ENCODE results near the gene KCNK2. TPM values are rescaled to one million over a fixed set of nuclear protein-coding genes. Genes with fewer than 3 reads are reported as not detected.

Gene KCNK2
- polyA plus RNA-seq, 1 of the 3 experiments (the other 2 are of a cell fraction) = 12.2 TPM

DNA sequence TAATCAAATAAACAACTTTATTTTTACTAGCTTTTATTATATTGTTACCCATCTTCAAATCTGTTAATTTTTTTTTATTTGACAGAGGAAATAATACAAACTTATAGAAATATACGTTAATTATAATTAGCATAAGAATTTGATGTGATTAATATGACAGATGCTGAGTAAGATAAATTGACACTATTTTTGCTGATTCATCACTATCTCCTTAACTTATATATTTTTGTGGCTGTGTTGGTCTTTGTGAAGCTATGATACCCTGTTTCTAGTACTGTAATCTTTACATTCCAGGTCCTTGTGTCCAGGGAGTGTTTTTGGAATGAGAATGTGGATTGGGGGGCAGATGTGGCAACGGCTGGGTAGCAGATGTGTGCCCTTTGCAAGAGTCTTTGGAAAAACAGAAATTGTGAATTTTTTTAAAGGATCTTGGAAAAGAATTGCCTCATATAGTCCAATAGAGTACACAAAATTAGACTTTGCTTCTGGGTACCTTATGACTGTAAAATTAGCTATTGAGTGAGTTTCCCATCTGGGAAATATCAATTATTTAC lies 102.6 kb downstream of the KCNK2 start:
- H3K9ac ChIP-seq = no peak overlapping the region
- H3K9me3 ChIP-seq = no peaks in the 10 kb centered on the region
- H3K27me3 ChIP-seq (ENCODE audit: insufficient read depth) = no peaks in the 10 kb centered on the region
- peaks cover 0 to 4% of the 10 kb centered on the region in 2 experiments for H3K36me3 ChIP-seq (replicated peaks in 1 of 2; ENCODE audit: control insufficient read depth in 1 of 2, insufficient read depth in 2 of 2, low read length in 1 of 2)
- CTCF ChIA-PET = interaction anchor here (0.9 to 1.0 kb wide), 2 partner anchors 9 to 50 kb away, joined by 3 read pairs; no protein-coding TSS in a partner anchor
- H3K79me2 ChIP-seq (ENCODE audit: insufficient read depth) = no peaks in the 10 kb centered on the region
- no peak overlapping the region for H2AFZ ChIP-seq (ENCODE audit: low read depth)
- POLR2A ChIA-PET = no interaction called here
- no peaks in the 10 kb centered on the region for H3F3A ChIP-seq (replicated peaks; ENCODE audit: insufficient read depth)
- H4K20me1 ChIP-seq (ENCODE audit: insufficient read depth) = no peaks in the 10 kb centered on the region
- no peak overlapping the region for H3K4me3 ChIP-seq (ENCODE audit: low read depth in 2 of 2, low read length in 1 of 2)
- H3K4me2 ChIP-seq = no peak overlapping the region
- no peak for TF ChIP-seq JUND (IDR thresholded peaks at IDR 0.05)
- TF ChIP-seq, protein P1, sequence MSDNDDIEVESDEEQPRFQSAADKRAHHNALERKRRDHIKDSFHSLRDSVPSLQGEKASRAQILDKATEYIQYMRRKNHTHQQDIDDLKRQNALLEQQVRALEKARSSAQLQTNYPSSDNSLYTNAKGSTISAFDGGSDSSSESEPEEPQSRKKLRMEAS (IDR thresholded peaks at IDR 0.05; ENCODE audit: low read depth) = no peak
- no peak for TF ChIP-seq POLR2AphosphoS5 (IDR thresholded peaks at IDR 0.05; ENCODE audit: low read depth, low read length)
- TF ChIP-seq, protein P2, sequence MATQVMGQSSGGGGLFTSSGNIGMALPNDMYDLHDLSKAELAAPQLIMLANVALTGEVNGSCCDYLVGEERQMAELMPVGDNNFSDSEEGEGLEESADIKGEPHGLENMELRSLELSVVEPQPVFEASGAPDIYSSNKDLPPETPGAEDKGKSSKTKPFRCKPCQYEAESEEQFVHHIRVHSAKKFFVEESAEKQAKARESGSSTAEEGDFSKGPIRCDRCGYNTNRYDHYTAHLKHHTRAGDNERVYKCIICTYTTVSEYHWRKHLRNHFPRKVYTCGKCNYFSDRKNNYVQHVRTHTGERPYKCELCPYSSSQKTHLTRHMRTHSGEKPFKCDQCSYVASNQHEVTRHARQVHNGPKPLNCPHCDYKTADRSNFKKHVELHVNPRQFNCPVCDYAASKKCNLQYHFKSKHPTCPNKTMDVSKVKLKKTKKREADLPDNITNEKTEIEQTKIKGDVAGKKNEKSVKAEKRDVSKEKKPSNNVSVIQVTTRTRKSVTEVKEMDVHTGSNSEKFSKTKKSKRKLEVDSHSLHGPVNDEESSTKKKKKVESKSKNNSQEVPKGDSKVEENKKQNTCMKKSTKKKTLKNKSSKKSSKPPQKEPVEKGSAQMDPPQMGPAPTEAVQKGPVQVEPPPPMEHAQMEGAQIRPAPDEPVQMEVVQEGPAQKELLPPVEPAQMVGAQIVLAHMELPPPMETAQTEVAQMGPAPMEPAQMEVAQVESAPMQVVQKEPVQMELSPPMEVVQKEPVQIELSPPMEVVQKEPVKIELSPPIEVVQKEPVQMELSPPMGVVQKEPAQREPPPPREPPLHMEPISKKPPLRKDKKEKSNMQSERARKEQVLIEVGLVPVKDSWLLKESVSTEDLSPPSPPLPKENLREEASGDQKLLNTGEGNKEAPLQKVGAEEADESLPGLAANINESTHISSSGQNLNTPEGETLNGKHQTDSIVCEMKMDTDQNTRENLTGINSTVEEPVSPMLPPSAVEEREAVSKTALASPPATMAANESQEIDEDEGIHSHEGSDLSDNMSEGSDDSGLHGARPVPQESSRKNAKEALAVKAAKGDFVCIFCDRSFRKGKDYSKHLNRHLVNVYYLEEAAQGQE (IDR thresholded peaks at IDR 0.05; ENCODE audit: low read depth, low read length) = no peak
- no peak for TF ChIP-seq MEF2A (IDR thresholded peaks at IDR 0.05; ENCODE audit: borderline replicate concordance, low read depth)
- TF ChIP-seq SMC3 (IDR thresholded peaks at IDR 0.05; ENCODE audit: low read depth, low read length) = no peak
- TF ChIP-seq EP300 (IDR thresholded peaks at IDR 0.05; ENCODE audit: borderline replicate concordance in 1 of 2, low read depth in 1 of 2, low read length in 1 of 2) = no peak
- no peak for TF ChIP-seq NRF1 (IDR thresholded peaks at IDR 0.05; ENCODE audit: low read depth, low read length)
- H3K27ac ChIP-seq (ENCODE audit: low read depth in 2 of 2, low read length in 1 of 2) = no peak overlapping the region
- no peaks in the 10 kb centered on the region for H3K9me2 ChIP-seq
- WGBS (ENCODE audit: low lambda C conversion rate) = 15% methylated on average over 2 of the region's 2 CpGs
- no peak for DNase-seq
- H3K4me1 ChIP-seq (ENCODE audit: control insufficient read depth in 1 of 2, insufficient read depth in 2 of 2, low read depth in 1 of 2, low read length in 1 of 2) = peaks cover 0 to 7% of the 10 kb centered on the region in 2 experiments; a peak in 2 of 4 replicates

DNA sequence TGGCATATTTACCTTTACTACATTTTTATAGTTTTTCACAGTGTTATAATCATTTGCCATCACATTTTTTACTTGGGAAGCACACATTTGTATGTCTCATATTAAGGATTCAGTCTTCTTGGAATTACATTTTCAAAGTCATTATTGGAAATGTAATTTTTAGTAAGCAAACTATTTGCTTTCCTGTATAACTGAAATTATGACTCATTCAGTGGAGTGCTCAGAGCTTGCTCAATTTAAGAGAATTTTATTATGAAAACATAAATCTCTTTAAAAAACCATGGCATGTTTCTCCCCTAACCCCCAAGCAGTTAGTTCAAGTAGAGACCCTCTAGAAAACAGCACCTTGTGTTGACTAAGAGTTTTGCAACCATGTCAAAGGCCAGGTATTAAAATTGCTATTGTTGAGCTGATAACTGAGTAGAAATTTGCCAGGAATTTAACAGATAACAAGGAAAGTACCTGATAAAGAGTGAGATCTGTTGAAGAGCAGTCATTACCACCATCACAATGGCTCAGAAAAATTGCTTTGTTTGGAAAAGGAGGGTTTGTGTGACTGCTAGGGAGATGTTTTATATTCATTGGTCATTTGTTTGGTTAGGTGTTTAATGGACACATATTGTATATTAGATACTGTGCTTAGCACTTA lies 105.9 kb downstream of the KCNK2 start:
- no peaks in the 10 kb centered on the region for H3K27me3 ChIP-seq (ENCODE audit: insufficient read depth)
- H3K4me2 ChIP-seq = no peak overlapping the region
- H3F3A ChIP-seq (replicated peaks; ENCODE audit: insufficient read depth) = peaks cover 12% of the 10 kb centered on the region
- H3K4me1 ChIP-seq (ENCODE audit: control insufficient read depth in 1 of 2, insufficient read depth in 2 of 2, low read depth in 1 of 2, low read length in 1 of 2) = peaks cover 0 to 10% of the 10 kb centered on the region in 2 experiments; a peak in 2 of 4 replicates
- H3K79me2 ChIP-seq (ENCODE audit: insufficient read depth) = no peaks in the 10 kb centered on the region
- H3K27ac ChIP-seq (ENCODE audit: low read depth in 2 of 2, low read length in 1 of 2) = no peak overlapping the region
- H3K9me2 ChIP-seq = no peaks in the 10 kb centered on the region
- H3K36me3 ChIP-seq (replicated peaks in 1 of 2; ENCODE audit: control insufficient read depth in 1 of 2, insufficient read depth in 2 of 2, low read length in 1 of 2) = peaks cover 0 to 4% of the 10 kb centered on the region in 2 experiments
- ChIA-PET POLR2A (no interaction called here), CTCF (no interaction called here)
- no peak overlapping the region for H3K4me3 ChIP-seq (ENCODE audit: low read depth in 2 of 2, low read length in 1 of 2)
- H4K20me1 ChIP-seq (ENCODE audit: insufficient read depth) = no peaks in the 10 kb centered on the region
- no peak for DNase-seq
- no peaks in the 10 kb centered on the region for H3K9me3 ChIP-seq
- no peak overlapping the region for H2AFZ ChIP-seq (ENCODE audit: low read depth)
- TF ChIP-seq FOSL2 (IDR thresholded peaks at IDR 0.05; ENCODE audit: borderline replicate concordance, low read depth) (peak; percentile 32; the same call in 1 of the 2 replicates), JUND (IDR thresholded peaks at IDR 0.05) (0 out of 2 replicates have a peak, but pooled peaks have one; percentile 29), FOXJ3 (CRISPR knock-in tag; IDR thresholded peaks at IDR 0.05) (no peak), SIN3A (IDR thresholded peaks at IDR 0.05; ENCODE audit: borderline replicate concordance, low read depth, low read length) (no peak), FOXM1 (IDR thresholded peaks at IDR 0.05; ENCODE audit: low read depth) (no peak), POLR2AphosphoS5 (IDR thresholded peaks at IDR 0.05; ENCODE audit: low read depth, low read length) (no peak)
- TF ChIP-seq, protein P2 (IDR thresholded peaks at IDR 0.05; ENCODE audit: low read depth, low read length) = no peak
- TF ChIP-seq, protein P3, sequence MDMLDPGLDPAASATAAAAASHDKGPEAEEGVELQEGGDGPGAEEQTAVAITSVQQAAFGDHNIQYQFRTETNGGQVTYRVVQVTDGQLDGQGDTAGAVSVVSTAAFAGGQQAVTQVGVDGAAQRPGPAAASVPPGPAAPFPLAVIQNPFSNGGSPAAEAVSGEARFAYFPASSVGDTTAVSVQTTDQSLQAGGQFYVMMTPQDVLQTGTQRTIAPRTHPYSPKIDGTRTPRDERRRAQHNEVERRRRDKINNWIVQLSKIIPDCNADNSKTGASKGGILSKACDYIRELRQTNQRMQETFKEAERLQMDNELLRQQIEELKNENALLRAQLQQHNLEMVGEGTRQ (IDR thresholded peaks at IDR 0.05; ENCODE audit: borderline replicate concordance, low read depth, low read length) = no peak
- no peak overlapping the region for H3K9ac ChIP-seq
